Liver (tissue), 3 donors: ENCODE data around the gene RHBDD3.

Experiments used
- ATF3 ChIP-seq: IDR thresholded peaks from 2 replicates; pipeline ENCODE4 v1.6.1; 2016; ENCODE audit warnings: antibody characterized with exemption
- CTCF ChIP-seq: fragments of 150-350 bp; IDR thresholded peaks from 2 replicates; pipeline ENCODE4 v1.5.1; 2017; ENCODE audit warnings: improper control_type of control experiment, low read depth, low read length; ENCODE audit not compliant: missing input control
- EGR1 ChIP-seq, 2 donors: IDR thresholded peaks; 2 replicates each; pipeline ENCODE4 v1.6.1; 2016 to 2018; ENCODE audit warnings: antibody characterized with exemption in 2 of 2, low read depth in 2 of 2
- FOXA2 ChIP-seq: IDR thresholded peaks from 2 replicates; pipeline ENCODE4 v1.6.1; 2016; ENCODE audit warnings: antibody characterized with exemption
- JUND ChIP-seq, 2 donors: IDR thresholded peaks; 2 replicates each; pipeline ENCODE4 v1.6.1; 2016; ENCODE audit warnings: antibody characterized with exemption in 2 of 2
- RAD21 ChIP-seq, 2 donors: IDR thresholded peaks; 2 replicates each; pipeline ENCODE4 v1.6.1; 2016; ENCODE audit warnings: antibody characterized with exemption in 2 of 2, mild to moderate bottlenecking in 2 of 2
- REST ChIP-seq: IDR thresholded peaks from 2 replicates; pipeline ENCODE4 v1.6.1; 2016; ENCODE audit warnings: antibody characterized with exemption, mild to moderate bottlenecking
- RXRA ChIP-seq, 2 donors: IDR thresholded peaks; 2 replicates each; pipeline ENCODE4 v1.6.1; 2017 to 2018; ENCODE audit warnings: antibody characterized with exemption in 2 of 2, mild to moderate bottlenecking in 1 of 2
- SP1 ChIP-seq: IDR thresholded peaks from 2 replicates; pipeline ENCODE4 v1.6.1; 2018; ENCODE audit warnings: antibody characterized with exemption, mild to moderate bottlenecking
- donor health status: healthy.
- donor health status: healthy.

- TF ChIP-seq CTCF, result no peak
- no peak for TF ChIP-seq EGR1 (IDR thresholded peaks at IDR 0.05; ENCODE audit: low read depth in 2 of 2)
- TF ChIP-seq FOXA2, result no peak
- TF ChIP-seq RAD21 (IDR thresholded peaks at IDR 0.05), result no peak
- TF ChIP-seq REST, result no peak
- no peak for TF ChIP-seq ATF3
- TF ChIP-seq JUND (IDR thresholded peaks at IDR 0.05), result no peak
- TF ChIP-seq RXRA (IDR thresholded peaks at IDR 0.05), result no peak
- TF ChIP-seq SP1, result no peak
Observed at GRCh38 chr22:29226351-29226981, 41.3 kb downstream of the RHBDD3 start.
